Kidney epithelial cell (primary cell): Measurements from ENCODE around the gene ETHE1. TPM values are rescaled to one million over a fixed set of nuclear protein-coding genes. Genes with fewer than 3 reads are reported as not detected.
A peak's percentile ranks its signal among the peaks of the same experiment; 100 is the strongest.
"Not testable (repeated sequence)": the region's sequence is repeated elsewhere in the genome, so short reads cannot be mapped to it uniquely, and the experiment has no call there.

Experiments used
- DNase-seq: peaks from one replicate; pipeline ENCODE4 v3.0.0-alpha.2; 2010; ENCODE audit warnings: low read depth
- H3K27me3 ChIP-seq: 2 replicates; pipeline ENCODE4 v1.6.0; 2011; ENCODE audit warnings: low read length; ENCODE audit not compliant: control insufficient read depth, insufficient read depth
- H3K36me3 ChIP-seq: 2 replicates; pipeline ENCODE4 v1.5.1; 2011; ENCODE audit warnings: low read length; ENCODE audit not compliant: control insufficient read depth, insufficient read depth
- H3K4me3 ChIP-seq: 2 replicates; pipeline ENCODE4 v1.5.1; 2011; ENCODE audit warnings: low read depth, mild to moderate bottlenecking, control low read depth, low read length
- CTCF ChIP-seq: IDR thresholded peaks from 2 replicates; pipeline ENCODE4 v1.5.1; 2011; ENCODE audit warnings: mild to moderate bottlenecking, moderate library complexity, low read length, control low read depth, inconsistent platforms; ENCODE audit not compliant: insufficient read depth, poor library complexity, severe bottlenecking
- total RNA-seq: library from RNA; depleted of rRNA; stranded (reverse); fragments of >200 nt; gene quantifications from 2 replicates; pipeline ENCODE4 v1.2.3, GENCODE V29; 2015

The ETHE1 gene
- total RNA-seq, 1 donor from 2014 or later, result 80.4 TPM

GRCh38 chr19:43522929-43523328, 4.1 kb downstream of the ETHE1 start:
- Histone ChIP-seq H3K36me3 (no peaks in the 10 kb centered on the region), H3K27me3 (no peaks in the 10 kb centered on the region), H3K4me3 (no peak overlapping the region)
- no peak for TF ChIP-seq CTCF
- DNase-seq, result no peak

- H3K36me3 ChIP-seq, result no peaks in the 10 kb centered on the region
- no peaks in the 10 kb centered on the region for H3K27me3 ChIP-seq
- TF ChIP-seq CTCF, result peak; percentile 86
- peak; percentile 84 for DNase-seq
- no peak overlapping the region for H3K4me3 ChIP-seq
Observed at GRCh38 chr19:43519436-43520088, 7.4 kb downstream of the ETHE1 start.

- DNase-seq, result no peak
- H3K4me3 ChIP-seq, result no peak overlapping the region
- H3K27me3 ChIP-seq, result no peaks in the 10 kb centered on the region
- no peak for TF ChIP-seq CTCF
- no peaks in the 10 kb centered on the region for H3K36me3 ChIP-seq
Observed at GRCh38 chr19:43518051-43518450, 8.9 kb downstream of the ETHE1 start.

- H3K4me3 ChIP-seq, H3K27me3 ChIP-seq, DNase-seq, H3K36me3 ChIP-seq: not testable (repeated sequence)
Observed at GRCh38 chr19:43512399-43512798, 14.6 kb downstream of the ETHE1 start.

GRCh38 chr19:43511324-43511723, 15.7 kb downstream of the ETHE1 start:
- Histone ChIP-seq H3K36me3 (no peaks in the 10 kb centered on the region), H3K27me3 (no peaks in the 10 kb centered on the region), H3K4me3 (no peak overlapping the region)
- DNase-seq, result no peak
- no peak for TF ChIP-seq CTCF

- no peak for TF ChIP-seq CTCF
- H3K27me3 ChIP-seq, result no peaks in the 10 kb centered on the region
- no peak for DNase-seq
- H3K36me3 ChIP-seq, result no peaks in the 10 kb centered on the region
- no peak overlapping the region for H3K4me3 ChIP-seq
Observed at GRCh38 chr19:43510713-43511112, 16.3 kb downstream of the ETHE1 start.
